Measurements from ENCODE around the gene TMPRSS11E. TPM values are rescaled to one million over a fixed set of nuclear protein-coding genes. Genes with fewer than 3 reads are reported as not detected.

Gene TMPRSS11E
- total RNA-seq, 1 donor from 2014 or later, result not detected

DNA sequence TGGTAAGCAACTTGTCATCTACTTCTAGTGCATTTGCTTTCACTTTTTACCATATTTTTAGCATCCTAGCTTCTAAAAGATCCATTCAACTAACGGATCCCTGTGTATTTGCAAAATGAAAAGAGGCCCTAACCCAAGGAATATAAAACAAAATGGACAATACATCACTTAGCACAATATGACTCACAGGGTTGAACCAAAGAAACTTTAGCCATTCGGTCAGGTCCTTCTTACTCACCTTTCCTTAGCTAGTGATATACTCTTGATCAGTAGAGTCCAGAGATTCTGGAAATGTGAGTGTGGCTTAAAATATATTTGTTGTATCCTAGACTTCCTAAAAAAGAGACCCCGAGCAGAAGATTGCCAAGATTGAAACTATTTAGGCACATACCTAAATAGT, 19.5 kb downstream of the TMPRSS11E start:
- H3K27me3 Mint-ChIP-seq (ENCODE audit: unreplicated experiment), result no peaks in the 10 kb centered on the region
- H3K4me3 Mint-ChIP-seq (ENCODE audit: unreplicated experiment), result no peak overlapping the region
- H3K27ac Mint-ChIP-seq (ENCODE audit: unreplicated experiment), result no peak overlapping the region
- no peaks in the 10 kb centered on the region for H3K4me1 Mint-ChIP-seq (ENCODE audit: low read depth, unreplicated experiment)
- no peaks in the 10 kb centered on the region for H3K36me3 Mint-ChIP-seq (ENCODE audit: unreplicated experiment)
- TF ChIP-seq, protein P1, sequence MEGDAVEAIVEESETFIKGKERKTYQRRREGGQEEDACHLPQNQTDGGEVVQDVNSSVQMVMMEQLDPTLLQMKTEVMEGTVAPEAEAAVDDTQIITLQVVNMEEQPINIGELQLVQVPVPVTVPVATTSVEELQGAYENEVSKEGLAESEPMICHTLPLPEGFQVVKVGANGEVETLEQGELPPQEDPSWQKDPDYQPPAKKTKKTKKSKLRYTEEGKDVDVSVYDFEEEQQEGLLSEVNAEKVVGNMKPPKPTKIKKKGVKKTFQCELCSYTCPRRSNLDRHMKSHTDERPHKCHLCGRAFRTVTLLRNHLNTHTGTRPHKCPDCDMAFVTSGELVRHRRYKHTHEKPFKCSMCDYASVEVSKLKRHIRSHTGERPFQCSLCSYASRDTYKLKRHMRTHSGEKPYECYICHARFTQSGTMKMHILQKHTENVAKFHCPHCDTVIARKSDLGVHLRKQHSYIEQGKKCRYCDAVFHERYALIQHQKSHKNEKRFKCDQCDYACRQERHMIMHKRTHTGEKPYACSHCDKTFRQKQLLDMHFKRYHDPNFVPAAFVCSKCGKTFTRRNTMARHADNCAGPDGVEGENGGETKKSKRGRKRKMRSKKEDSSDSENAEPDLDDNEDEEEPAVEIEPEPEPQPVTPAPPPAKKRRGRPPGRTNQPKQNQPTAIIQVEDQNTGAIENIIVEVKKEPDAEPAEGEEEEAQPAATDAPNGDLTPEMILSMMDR (IDR thresholded peaks at IDR 0.05; ENCODE audit: partially characterized antibody, unreplicated experiment), result no peak
- no peak for DNase-seq
- H3K9me3 Mint-ChIP-seq (ENCODE audit: unreplicated experiment), result no peaks in the 10 kb centered on the region

DNA sequence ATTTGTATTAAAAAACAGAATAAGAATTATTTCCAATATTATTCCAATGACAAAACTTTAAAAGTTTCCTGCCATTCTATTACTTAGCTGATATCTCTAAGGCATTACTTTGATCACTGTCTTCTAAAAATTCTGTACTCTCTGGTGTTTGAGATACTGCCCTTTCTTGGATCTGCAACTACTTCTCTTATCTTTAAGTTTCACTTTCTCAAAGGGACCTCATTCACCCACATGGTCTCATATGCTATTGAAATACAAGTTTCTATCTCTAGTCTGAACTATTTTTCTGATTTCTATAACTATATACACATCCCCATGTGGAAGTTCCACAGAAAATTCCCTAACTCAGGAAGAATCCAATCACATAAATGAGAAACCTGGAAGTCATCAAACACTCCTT, 22.2 kb downstream of the TMPRSS11E start:
- DNase-seq, result no peak
- H3K36me3 Mint-ChIP-seq (ENCODE audit: unreplicated experiment), result no peaks in the 10 kb centered on the region

DNA sequence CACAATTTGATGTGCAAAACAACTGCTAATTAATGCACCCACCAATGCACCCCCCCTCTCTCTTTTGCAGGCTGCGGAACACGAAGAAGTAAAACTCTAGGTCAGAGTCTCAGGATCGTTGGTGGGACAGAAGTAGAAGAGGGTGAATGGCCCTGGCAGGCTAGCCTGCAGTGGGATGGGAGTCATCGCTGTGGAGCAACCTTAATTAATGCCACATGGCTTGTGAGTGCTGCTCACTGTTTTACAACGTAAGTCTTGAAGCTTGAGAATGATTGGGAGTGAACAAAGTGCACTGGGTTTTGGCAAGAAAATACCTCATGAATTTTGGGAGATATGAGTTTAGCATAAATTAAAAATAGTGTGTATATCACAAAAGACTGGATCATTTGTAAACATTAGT, 28.9 kb downstream of the TMPRSS11E start:
- Mint-ChIP-seq H3K27ac (ENCODE audit: unreplicated experiment) (no peak overlapping the region), H3K4me3 (ENCODE audit: unreplicated experiment) (no peak overlapping the region), H3K9me3 (ENCODE audit: unreplicated experiment) (no peaks in the 10 kb centered on the region), H3K36me3 (ENCODE audit: unreplicated experiment) (no peaks in the 10 kb centered on the region), H3K4me1 (ENCODE audit: low read depth, unreplicated experiment) (no peaks in the 10 kb centered on the region), H3K27me3 (ENCODE audit: unreplicated experiment) (no peaks in the 10 kb centered on the region)
- TF ChIP-seq, protein P1 (IDR thresholded peaks at IDR 0.05; ENCODE audit: partially characterized antibody, unreplicated experiment), result no peak
- DNase-seq, result no peak

More for the DNA sequence above, 22.2 kb downstream of the TMPRSS11E start:
- H3K27me3 Mint-ChIP-seq (ENCODE audit: unreplicated experiment), result no peaks in the 10 kb centered on the region
- no peak overlapping the region for H3K27ac Mint-ChIP-seq (ENCODE audit: unreplicated experiment)
- H3K4me1 Mint-ChIP-seq (ENCODE audit: low read depth, unreplicated experiment), result no peaks in the 10 kb centered on the region
- no peak overlapping the region for H3K4me3 Mint-ChIP-seq (ENCODE audit: unreplicated experiment)
- H3K9me3 Mint-ChIP-seq (ENCODE audit: unreplicated experiment), result no peaks in the 10 kb centered on the region
- TF ChIP-seq, protein P1 (IDR thresholded peaks at IDR 0.05; ENCODE audit: partially characterized antibody, unreplicated experiment), result no peak

DNA sequence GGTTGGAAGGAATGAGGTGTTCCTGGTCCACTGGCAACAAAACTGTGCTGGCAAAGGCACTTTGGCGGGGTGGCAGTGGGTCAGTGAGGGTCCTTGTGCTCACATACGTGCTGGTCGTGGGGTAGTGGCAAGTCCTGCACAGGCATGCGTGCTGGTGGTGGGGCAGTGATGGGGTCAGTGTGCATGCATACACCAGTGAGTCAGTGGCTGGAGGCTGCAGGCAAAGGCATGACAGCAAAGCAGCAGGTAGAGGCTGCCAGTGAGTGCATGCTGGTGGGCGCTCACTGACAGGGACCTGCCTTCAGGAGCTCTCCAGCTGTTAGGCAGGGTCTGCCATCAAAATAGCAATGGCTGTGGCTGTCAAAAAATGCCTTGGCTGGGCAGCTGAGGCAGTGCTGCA, 42.1 kb downstream of the TMPRSS11E start:
- Mint-ChIP-seq H3K36me3 (ENCODE audit: unreplicated experiment) (no peaks in the 10 kb centered on the region), H3K27ac (ENCODE audit: unreplicated experiment) (no peak overlapping the region), H3K9me3 (ENCODE audit: unreplicated experiment) (no peaks in the 10 kb centered on the region), H3K27me3 (ENCODE audit: unreplicated experiment) (no peaks in the 10 kb centered on the region), H3K4me3 (ENCODE audit: unreplicated experiment) (no peak overlapping the region), H3K4me1 (ENCODE audit: low read depth, unreplicated experiment) (no peaks in the 10 kb centered on the region)
- DNase-seq, result no peak
- TF ChIP-seq, protein P1 (IDR thresholded peaks at IDR 0.05; ENCODE audit: partially characterized antibody, unreplicated experiment), result no peak

DNA sequence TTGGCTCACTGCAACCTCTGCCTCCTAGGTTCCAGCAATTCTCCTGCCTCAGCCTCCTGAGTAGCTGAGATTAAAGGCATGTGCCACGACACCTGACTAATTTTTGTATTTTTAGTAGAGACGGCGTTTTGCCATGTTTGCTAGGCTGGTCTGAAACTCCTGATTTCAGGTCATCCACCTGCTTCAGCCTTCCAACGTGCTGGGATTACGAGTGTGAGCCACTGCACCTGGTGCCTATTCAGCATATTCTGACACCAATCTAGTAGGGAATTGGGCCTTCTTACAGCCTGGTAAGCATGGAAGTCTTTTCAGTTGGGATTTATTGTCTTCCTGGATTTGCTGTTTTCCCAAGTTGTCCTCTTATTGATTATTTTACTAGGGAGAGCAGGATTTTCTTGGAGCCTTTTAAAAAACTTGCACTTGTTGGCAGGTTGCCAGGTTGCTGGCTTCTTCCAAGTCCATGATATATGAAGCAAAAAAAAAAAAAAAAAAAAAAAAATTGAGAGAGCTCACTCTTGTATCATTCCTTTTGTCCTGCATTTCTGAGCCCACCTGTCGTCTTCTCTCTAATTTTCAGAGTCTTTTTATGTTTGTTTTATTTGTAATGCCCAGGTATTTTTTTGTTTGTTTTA, 43.7 kb downstream of the TMPRSS11E start:
- no peaks in the 10 kb centered on the region for H3K4me1 Mint-ChIP-seq (ENCODE audit: low read depth, unreplicated experiment)
- no peak overlapping the region for H3K4me3 Mint-ChIP-seq (ENCODE audit: unreplicated experiment)
- DNase-seq, result no peak
- TF ChIP-seq, protein P1 (IDR thresholded peaks at IDR 0.05; ENCODE audit: partially characterized antibody, unreplicated experiment), result no peak
- H3K27me3 Mint-ChIP-seq (ENCODE audit: unreplicated experiment), result no peaks in the 10 kb centered on the region
- no peak overlapping the region for H3K27ac Mint-ChIP-seq (ENCODE audit: unreplicated experiment)
- no peaks in the 10 kb centered on the region for H3K36me3 Mint-ChIP-seq (ENCODE audit: unreplicated experiment)
- H3K9me3 Mint-ChIP-seq (ENCODE audit: unreplicated experiment), result no peaks in the 10 kb centered on the region
